ENCODE measurements around the gene PDZD4.
"Not testable (repeated sequence)": the region's sequence is repeated elsewhere in the genome, so short reads cannot be mapped to it uniquely, and the experiment has no call there.

The PDZD4 gene

DNA sequence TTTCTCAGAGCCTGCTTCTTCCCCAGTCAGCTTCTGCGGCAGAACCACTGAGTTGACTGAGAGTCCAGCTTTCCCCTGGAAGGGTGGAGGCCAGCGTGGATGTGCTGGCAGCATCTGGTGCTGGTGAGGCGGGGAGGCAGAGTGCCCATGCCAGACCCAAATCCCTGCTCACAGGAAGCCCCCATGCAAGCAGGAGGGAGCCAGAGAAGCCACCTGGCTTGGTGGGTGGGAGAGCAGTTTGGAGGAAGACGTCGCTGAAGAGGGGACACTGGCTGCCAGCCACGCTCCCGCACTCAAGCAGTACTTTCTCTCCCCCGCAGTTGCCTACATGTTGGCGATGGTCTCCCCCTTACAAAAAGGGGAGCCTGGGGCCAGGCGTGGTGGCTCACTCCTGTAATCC, 6.0 kb downstream of the PDZD4 start:
- TF ChIP-seq ZFX (IDR thresholded peaks at IDR 0.05) (no peak), CTCF (conservative IDR thresholded peaks at IDR 0.05) (no peak)
- H3K27ac ChIP-seq: no peak overlapping the region

- TF ChIP-seq ZFX (IDR thresholded peaks at IDR 0.05) (no peak), CTCF (conservative IDR thresholded peaks at IDR 0.05) (no peak)
- H3K27ac ChIP-seq: no peak overlapping the region
Measured at GRCh38 chrX:153821066-153821465, 9.3 kb downstream of the PDZD4 start.

- H3K27ac ChIP-seq: no peak overlapping the region
- TF ChIP-seq ZFX (IDR thresholded peaks at IDR 0.05): no peak
- no peak for TF ChIP-seq CTCF (conservative IDR thresholded peaks at IDR 0.05)
Measured at GRCh38 chrX:153820601-153821000, 9.7 kb downstream of the PDZD4 start.

GRCh38 chrX:153819384-153820040, 10.8 kb downstream of the PDZD4 start:
- peak overlapping the region; percentile 52 for H3K27ac ChIP-seq
- TF ChIP-seq CTCF (conservative IDR thresholded peaks at IDR 0.05): no peak
- no peak for TF ChIP-seq ZFX (IDR thresholded peaks at IDR 0.05)

DNA sequence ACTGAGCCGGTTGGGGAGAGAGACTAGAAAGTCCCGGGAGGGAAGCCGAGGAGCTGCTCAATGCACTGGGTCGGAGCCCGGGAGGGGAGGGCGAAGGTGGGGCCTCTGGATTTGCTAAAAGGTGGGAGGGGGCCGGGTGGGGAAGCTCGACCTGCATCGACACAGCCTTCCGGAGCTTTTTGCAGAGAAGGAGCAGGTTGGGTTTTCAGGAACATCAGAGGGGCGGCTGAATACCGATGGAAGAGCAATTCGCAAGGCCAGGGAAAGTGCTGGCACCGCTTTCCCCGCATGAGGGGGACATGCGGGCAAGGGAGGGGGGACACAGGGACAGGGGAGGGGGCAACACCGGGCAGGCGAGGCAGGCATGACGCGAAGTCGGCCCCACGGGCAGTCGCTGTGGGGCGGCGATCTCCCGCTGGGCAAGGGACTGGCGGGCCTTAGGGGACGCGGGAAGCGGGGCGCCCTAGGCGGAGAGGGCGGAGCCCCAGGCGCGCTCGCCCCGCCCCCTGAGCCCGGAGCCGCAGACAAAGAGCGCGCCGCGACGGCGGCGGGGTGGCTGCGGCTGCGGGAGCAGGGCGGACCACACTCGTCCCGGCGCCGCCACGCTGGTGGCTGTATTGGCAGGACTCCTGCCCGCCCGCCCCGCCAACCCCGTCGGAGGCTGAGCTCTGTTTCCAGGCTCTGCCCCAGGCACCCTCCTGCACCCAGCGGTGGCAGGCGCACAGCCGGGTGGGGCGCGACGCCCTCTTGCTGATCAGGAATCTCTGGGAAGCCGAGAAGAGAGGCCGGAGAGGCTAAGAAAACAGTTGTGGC, 11.6 kb downstream of the PDZD4 start:
- TF ChIP-seq ZFX (IDR thresholded peaks at IDR 0.05): no peak
- TF ChIP-seq CTCF (conservative IDR thresholded peaks at IDR 0.05): no peak
- H3K27ac ChIP-seq: peak overlapping the region; percentile 52

DNA sequence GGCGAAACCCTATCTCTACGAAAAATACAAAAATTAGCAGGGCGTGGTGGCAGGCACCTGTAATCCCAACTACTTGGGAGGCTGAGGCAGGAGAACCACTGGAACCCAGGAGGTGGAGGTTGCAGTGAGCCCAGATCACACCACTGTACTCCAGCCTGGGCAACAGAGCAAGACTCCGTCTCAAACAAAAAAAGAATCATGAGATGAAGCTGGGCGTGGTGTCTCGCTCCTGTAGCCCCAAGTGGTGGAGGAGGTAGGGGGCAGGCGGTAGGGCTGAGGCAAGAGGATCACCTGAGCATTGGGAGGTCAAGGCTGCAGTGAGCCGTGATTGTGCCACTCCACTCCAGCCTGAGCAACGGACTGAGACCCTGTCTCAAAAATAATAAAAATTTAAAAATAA, 12.3 kb downstream of the PDZD4 start:
- not testable (repeated sequence) for H3K27ac ChIP-seq

- H3K27ac ChIP-seq: no peak overlapping the region
- TF ChIP-seq ZFX (IDR thresholded peaks at IDR 0.05) (no peak), CTCF (conservative IDR thresholded peaks at IDR 0.05) (no peak)
Measured at GRCh38 chrX:153816831-153817690, 13.3 kb downstream of the PDZD4 start.
